ENCODE results near the gene MYO18B.
"Not testable (repeated sequence)": the region's sequence is repeated elsewhere in the genome, so short reads cannot be mapped to it uniquely, and the experiment has no call there.

Gene MYO18B

GRCh38 chr22:25979968-25980367 lies 238.0 kb downstream of the MYO18B start:
- H3K4me3 ChIP-seq (replicated peaks; ENCODE audit: insufficient read depth, low read length), result no peak overlapping the region
- TF ChIP-seq CTCF (IDR thresholded peaks at IDR 0.05; ENCODE audit: insufficient read depth, low read length) (no peak), GABPA (IDR thresholded peaks at IDR 0.05; ENCODE audit: low read depth) (no peak)
- TF ChIP-seq, protein P1, sequence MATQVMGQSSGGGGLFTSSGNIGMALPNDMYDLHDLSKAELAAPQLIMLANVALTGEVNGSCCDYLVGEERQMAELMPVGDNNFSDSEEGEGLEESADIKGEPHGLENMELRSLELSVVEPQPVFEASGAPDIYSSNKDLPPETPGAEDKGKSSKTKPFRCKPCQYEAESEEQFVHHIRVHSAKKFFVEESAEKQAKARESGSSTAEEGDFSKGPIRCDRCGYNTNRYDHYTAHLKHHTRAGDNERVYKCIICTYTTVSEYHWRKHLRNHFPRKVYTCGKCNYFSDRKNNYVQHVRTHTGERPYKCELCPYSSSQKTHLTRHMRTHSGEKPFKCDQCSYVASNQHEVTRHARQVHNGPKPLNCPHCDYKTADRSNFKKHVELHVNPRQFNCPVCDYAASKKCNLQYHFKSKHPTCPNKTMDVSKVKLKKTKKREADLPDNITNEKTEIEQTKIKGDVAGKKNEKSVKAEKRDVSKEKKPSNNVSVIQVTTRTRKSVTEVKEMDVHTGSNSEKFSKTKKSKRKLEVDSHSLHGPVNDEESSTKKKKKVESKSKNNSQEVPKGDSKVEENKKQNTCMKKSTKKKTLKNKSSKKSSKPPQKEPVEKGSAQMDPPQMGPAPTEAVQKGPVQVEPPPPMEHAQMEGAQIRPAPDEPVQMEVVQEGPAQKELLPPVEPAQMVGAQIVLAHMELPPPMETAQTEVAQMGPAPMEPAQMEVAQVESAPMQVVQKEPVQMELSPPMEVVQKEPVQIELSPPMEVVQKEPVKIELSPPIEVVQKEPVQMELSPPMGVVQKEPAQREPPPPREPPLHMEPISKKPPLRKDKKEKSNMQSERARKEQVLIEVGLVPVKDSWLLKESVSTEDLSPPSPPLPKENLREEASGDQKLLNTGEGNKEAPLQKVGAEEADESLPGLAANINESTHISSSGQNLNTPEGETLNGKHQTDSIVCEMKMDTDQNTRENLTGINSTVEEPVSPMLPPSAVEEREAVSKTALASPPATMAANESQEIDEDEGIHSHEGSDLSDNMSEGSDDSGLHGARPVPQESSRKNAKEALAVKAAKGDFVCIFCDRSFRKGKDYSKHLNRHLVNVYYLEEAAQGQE (IDR thresholded peaks at IDR 0.05; ENCODE audit: insufficient replicate concordance, low read depth), result no peak
- DNase-seq (ENCODE audit: low read depth in 1 of 2, low spot score in 1 of 2), result no peak
- H3K27me3 ChIP-seq (ENCODE audit: insufficient read depth, poor library complexity, severe bottlenecking), result no peaks in the 10 kb centered on the region
- H3K27ac ChIP-seq (replicated peaks), result no peak overlapping the region

DNA sequence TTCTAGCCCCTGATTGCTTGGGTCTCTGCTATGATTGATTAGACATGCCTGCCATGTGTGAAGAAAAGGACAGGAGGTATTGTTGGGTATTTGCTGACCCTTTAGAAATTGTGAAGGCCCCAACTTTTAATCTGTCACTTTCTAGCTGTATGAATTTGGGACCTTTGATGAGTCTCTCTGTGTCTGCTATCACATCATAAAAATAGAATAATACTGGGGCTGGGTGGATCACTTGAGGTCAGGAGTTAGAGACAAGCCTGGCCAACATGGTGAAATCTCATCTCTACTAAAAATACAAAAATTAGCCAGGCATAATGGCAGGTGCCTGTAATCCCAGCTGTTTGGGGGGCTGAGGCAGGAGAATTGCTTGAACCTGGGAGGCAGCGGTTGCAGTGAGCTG lies 242.9 kb downstream of the MYO18B start:
- H3K27me3 ChIP-seq (ENCODE audit: insufficient read depth, poor library complexity, severe bottlenecking); DNase-seq (ENCODE audit: low read depth in 1 of 2, low spot score in 1 of 2); H3K27ac ChIP-seq (replicated peaks); H3K4me3 ChIP-seq (replicated peaks; ENCODE audit: insufficient read depth, low read length): not testable (repeated sequence)

DNA sequence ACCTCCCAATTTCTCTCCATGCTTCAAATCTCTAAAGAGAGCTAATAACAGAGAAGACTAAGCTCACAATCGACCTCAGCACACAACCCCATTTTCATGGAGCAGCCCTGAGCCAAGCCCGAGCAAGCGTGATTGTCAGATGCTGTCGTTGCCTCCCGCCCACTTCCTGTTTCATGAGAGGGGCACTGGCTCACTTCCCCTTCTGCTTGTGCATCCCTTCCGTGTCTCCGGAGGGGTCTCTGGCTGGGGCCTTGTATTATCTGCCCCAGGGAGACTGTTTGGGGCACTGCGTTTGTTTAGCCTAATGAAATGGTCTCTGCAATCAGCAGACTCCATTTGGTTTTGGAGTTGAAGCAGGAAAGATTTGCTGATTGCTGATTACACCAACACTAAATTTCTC lies 246.0 kb downstream of the MYO18B start:
- Histone ChIP-seq H3K27me3 (ENCODE audit: insufficient read depth, poor library complexity, severe bottlenecking) (no peaks in the 10 kb centered on the region), H3K4me3 (replicated peaks; ENCODE audit: insufficient read depth, low read length) (no peak overlapping the region), H3K27ac (replicated peaks) (no peak overlapping the region)
- peak in 1 of 2 experiments; percentile 39 for DNase-seq (ENCODE audit: low read depth in 1 of 2, low spot score in 1 of 2)
- TF ChIP-seq POLR2AphosphoS5 (IDR thresholded peaks at IDR 0.05; ENCODE audit: low read depth), result no peak
- TF ChIP-seq GABPA (IDR thresholded peaks at IDR 0.05; ENCODE audit: low read depth), result peak; percentile 64
- TF ChIP-seq SPI1 (IDR thresholded peaks at IDR 0.05; ENCODE audit: borderline replicate concordance, low read depth), result peak; percentile 91

DNA sequence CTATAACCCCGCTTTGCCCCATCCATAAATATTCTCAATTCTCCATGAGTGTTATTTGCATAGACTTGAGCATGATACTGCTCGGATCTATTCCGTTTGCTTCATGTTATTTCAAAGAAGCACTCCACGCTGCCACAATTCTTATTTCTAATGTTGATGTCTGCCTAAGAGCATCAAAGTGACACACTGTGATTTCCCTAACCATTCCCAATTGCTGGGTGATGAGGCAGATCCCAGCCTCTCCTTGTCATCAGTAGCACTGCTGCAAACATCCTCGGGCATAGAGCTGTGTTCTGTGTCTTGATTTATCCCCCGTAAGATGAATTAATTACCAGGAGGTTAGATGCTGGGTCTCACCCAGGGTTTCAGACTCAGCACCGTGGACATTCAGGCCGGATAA lies 249.0 kb downstream of the MYO18B start:
- Histone ChIP-seq H3K27me3 (ENCODE audit: insufficient read depth, poor library complexity, severe bottlenecking) (no peaks in the 10 kb centered on the region), H3K27ac (replicated peaks) (no peak overlapping the region), H3K4me3 (replicated peaks; ENCODE audit: insufficient read depth, low read length) (no peak overlapping the region)
- TF ChIP-seq CTCF (IDR thresholded peaks at IDR 0.05; ENCODE audit: insufficient read depth, low read length), result no peak
- TF ChIP-seq SPI1 (IDR thresholded peaks at IDR 0.05; ENCODE audit: borderline replicate concordance, low read depth), result no peak
- no peak for TF ChIP-seq GABPA (IDR thresholded peaks at IDR 0.05; ENCODE audit: low read depth)
- no peak for TF ChIP-seq POLR2AphosphoS5 (IDR thresholded peaks at IDR 0.05; ENCODE audit: low read depth)
- TF ChIP-seq, protein P1 (IDR thresholded peaks at IDR 0.05; ENCODE audit: insufficient replicate concordance, low read depth), result no peak
- DNase-seq (ENCODE audit: low read depth in 1 of 2, low spot score in 1 of 2), result no peak

DNA sequence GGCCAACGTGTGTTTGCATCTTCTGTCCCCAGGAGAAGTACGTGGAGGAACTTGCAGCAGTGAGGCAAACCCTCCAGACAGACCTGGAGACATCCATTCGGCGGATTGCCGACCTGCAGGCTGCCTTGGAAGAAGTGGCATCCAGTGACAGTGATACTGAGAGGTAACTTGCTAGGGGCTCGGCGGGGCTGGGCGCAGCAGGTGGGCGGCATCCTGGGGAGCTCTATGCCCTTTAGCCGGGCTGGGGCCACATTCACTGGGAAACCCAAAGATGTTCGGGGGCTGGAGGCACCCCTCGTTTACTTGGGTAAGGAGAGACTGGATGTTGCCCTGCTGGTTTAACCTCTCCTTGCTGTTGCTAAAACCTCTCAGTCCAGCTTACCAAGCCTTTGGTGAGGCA lies 250.3 kb downstream of the MYO18B start:
- DNase-seq (ENCODE audit: low read depth in 1 of 2, low spot score in 1 of 2), result no peak
- Histone ChIP-seq H3K27ac (replicated peaks) (no peak overlapping the region), H3K4me3 (replicated peaks; ENCODE audit: insufficient read depth, low read length) (no peak overlapping the region), H3K27me3 (ENCODE audit: insufficient read depth, poor library complexity, severe bottlenecking) (no peaks in the 10 kb centered on the region)
- no peak for TF ChIP-seq SPI1 (IDR thresholded peaks at IDR 0.05; ENCODE audit: borderline replicate concordance, low read depth)
- TF ChIP-seq, protein P1 (IDR thresholded peaks at IDR 0.05; ENCODE audit: insufficient replicate concordance, low read depth), result no peak
- TF ChIP-seq GABPA (IDR thresholded peaks at IDR 0.05; ENCODE audit: low read depth), result no peak
- no peak for TF ChIP-seq POLR2AphosphoS5 (IDR thresholded peaks at IDR 0.05; ENCODE audit: low read depth)
- TF ChIP-seq CTCF (IDR thresholded peaks at IDR 0.05; ENCODE audit: insufficient read depth, low read length), result no peak
